Liver (tissue), 3 donors: Measurements from ENCODE around the gene PRG2.

Experiments
- EGR1 ChIP-seq, 2 donors: IDR thresholded peaks; 2 replicates each; pipeline ENCODE4 v1.6.1; 2016 to 2018; ENCODE audit warnings: antibody characterized with exemption in 2 of 2, low read depth in 2 of 2
- FOXA1 ChIP-seq: IDR thresholded peaks from 2 replicates; pipeline ENCODE4 v1.6.1; 2016; ENCODE audit warnings: antibody characterized with exemption
- GABPA ChIP-seq, 2 donors: IDR thresholded peaks in 1 of 2; conservative IDR thresholded peaks in 1 of 2; 2 replicates each; pipeline ENCODE4 v1.6.1; 2016; ENCODE audit warnings: antibody characterized with exemption in 2 of 2, mild to moderate bottlenecking in 1 of 2, moderate library complexity in 1 of 2
- RAD21 ChIP-seq, 2 donors: IDR thresholded peaks; 2 replicates each; pipeline ENCODE4 v1.6.1; 2016; ENCODE audit warnings: antibody characterized with exemption in 2 of 2, mild to moderate bottlenecking in 2 of 2
- RXRA ChIP-seq, 2 donors: IDR thresholded peaks; 2 replicates each; pipeline ENCODE4 v1.6.1; 2017 to 2018; ENCODE audit warnings: antibody characterized with exemption in 2 of 2, mild to moderate bottlenecking in 1 of 2
- SP1 ChIP-seq: IDR thresholded peaks from 2 replicates; pipeline ENCODE4 v1.6.1; 2018; ENCODE audit warnings: antibody characterized with exemption, mild to moderate bottlenecking
- TAF1 ChIP-seq: conservative IDR thresholded peaks from 2 replicates; pipeline ENCODE4 v1.6.1; 2016; ENCODE audit warnings: antibody characterized with exemption, mild to moderate bottlenecking
- YY1 ChIP-seq: IDR thresholded peaks from 2 replicates; pipeline ENCODE4 v1.6.1; 2016; ENCODE audit warnings: antibody characterized with exemption, mild to moderate bottlenecking
- TF ChIP-seq, protein P1 (sequence below): fragments of 150-350 bp; IDR thresholded peaks from 2 replicates; pipeline ENCODE4 v1.5.1; 2017; ENCODE audit warnings: improper control_type of control experiment, low read depth, low read length; ENCODE audit not compliant: missing input control
- TF ChIP-seq, protein P2 (sequence below): IDR thresholded peaks from 2 replicates; pipeline ENCODE4 v1.6.1; 2016; ENCODE audit warnings: antibody characterized with exemption
- TF ChIP-seq, protein P3 (sequence below): IDR thresholded peaks from 2 replicates; pipeline ENCODE4 v1.6.1; 2016; ENCODE audit warnings: antibody characterized with exemption
- TF ChIP-seq, protein P4 (sequence below): IDR thresholded peaks from 2 replicates; pipeline ENCODE4 v1.6.1; 2016; ENCODE audit warnings: antibody characterized with exemption
- TF ChIP-seq, protein P5 (sequence below): IDR thresholded peaks from 2 replicates; pipeline ENCODE4 v1.6.1; 2016; ENCODE audit warnings: antibody characterized with exemption, mild to moderate bottlenecking
- donor health status: healthy.
- donor health status: healthy.

DNA sequence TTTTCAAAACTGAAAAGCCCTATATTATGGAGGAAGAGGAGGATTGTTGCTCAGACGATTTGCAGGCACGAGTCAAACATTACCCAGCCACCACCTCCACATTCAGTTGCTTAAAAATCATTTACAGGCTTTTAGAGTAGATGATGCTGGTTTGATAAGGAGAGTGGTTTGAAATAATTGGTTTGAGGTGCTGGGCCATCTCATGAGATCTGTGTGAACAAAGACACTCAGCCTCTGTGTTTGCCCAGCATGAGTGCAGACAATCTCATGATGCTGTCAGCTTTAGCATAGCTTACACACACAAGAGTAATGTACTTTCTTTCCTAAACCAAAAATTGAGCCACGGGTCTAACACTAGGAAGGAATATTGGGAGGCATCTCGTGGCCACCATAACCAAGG is 32.2 kb upstream of the PRG2 start:
- TF ChIP-seq, protein P1, sequence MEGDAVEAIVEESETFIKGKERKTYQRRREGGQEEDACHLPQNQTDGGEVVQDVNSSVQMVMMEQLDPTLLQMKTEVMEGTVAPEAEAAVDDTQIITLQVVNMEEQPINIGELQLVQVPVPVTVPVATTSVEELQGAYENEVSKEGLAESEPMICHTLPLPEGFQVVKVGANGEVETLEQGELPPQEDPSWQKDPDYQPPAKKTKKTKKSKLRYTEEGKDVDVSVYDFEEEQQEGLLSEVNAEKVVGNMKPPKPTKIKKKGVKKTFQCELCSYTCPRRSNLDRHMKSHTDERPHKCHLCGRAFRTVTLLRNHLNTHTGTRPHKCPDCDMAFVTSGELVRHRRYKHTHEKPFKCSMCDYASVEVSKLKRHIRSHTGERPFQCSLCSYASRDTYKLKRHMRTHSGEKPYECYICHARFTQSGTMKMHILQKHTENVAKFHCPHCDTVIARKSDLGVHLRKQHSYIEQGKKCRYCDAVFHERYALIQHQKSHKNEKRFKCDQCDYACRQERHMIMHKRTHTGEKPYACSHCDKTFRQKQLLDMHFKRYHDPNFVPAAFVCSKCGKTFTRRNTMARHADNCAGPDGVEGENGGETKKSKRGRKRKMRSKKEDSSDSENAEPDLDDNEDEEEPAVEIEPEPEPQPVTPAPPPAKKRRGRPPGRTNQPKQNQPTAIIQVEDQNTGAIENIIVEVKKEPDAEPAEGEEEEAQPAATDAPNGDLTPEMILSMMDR = no peak
- no peak for TF ChIP-seq YY1
- no peak for TF ChIP-seq RAD21 (IDR thresholded peaks at IDR 0.05)
- no peak for TF ChIP-seq GABPA (IDR thresholded peaks at IDR 0.05 in 1 of 2, conservative IDR thresholded peaks at IDR 0.05 in 1 of 2)
- no peak for TF ChIP-seq SP1
- TF ChIP-seq FOXA1 = no peak
- TF ChIP-seq, protein P2, sequence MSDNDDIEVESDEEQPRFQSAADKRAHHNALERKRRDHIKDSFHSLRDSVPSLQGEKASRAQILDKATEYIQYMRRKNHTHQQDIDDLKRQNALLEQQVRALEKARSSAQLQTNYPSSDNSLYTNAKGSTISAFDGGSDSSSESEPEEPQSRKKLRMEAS = no peak
- TF ChIP-seq, protein P3, sequence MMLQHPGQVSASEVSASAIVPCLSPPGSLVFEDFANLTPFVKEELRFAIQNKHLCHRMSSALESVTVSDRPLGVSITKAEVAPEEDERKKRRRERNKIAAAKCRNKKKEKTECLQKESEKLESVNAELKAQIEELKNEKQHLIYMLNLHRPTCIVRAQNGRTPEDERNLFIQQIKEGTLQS = no peak
- TF ChIP-seq EGR1 (IDR thresholded peaks at IDR 0.05; ENCODE audit: low read depth in 2 of 2) = no peak
- no peak for TF ChIP-seq RXRA (IDR thresholded peaks at IDR 0.05)
- no peak for TF ChIP-seq TAF1
- TF ChIP-seq, protein P4, sequence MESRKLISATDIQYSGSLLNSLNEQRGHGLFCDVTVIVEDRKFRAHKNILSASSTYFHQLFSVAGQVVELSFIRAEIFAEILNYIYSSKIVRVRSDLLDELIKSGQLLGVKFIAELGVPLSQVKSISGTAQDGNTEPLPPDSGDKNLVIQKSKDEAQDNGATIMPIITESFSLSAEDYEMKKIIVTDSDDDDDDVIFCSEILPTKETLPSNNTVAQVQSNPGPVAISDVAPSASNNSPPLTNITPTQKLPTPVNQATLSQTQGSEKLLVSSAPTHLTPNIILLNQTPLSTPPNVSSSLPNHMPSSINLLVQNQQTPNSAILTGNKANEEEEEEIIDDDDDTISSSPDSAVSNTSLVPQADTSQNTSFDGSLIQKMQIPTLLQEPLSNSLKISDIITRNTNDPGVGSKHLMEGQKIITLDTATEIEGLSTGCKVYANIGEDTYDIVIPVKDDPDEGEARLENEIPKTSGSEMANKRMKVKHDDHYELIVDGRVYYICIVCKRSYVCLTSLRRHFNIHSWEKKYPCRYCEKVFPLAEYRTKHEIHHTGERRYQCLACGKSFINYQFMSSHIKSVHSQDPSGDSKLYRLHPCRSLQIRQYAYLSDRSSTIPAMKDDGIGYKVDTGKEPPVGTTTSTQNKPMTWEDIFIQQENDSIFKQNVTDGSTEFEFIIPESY = no peak
- TF ChIP-seq, protein P5, sequence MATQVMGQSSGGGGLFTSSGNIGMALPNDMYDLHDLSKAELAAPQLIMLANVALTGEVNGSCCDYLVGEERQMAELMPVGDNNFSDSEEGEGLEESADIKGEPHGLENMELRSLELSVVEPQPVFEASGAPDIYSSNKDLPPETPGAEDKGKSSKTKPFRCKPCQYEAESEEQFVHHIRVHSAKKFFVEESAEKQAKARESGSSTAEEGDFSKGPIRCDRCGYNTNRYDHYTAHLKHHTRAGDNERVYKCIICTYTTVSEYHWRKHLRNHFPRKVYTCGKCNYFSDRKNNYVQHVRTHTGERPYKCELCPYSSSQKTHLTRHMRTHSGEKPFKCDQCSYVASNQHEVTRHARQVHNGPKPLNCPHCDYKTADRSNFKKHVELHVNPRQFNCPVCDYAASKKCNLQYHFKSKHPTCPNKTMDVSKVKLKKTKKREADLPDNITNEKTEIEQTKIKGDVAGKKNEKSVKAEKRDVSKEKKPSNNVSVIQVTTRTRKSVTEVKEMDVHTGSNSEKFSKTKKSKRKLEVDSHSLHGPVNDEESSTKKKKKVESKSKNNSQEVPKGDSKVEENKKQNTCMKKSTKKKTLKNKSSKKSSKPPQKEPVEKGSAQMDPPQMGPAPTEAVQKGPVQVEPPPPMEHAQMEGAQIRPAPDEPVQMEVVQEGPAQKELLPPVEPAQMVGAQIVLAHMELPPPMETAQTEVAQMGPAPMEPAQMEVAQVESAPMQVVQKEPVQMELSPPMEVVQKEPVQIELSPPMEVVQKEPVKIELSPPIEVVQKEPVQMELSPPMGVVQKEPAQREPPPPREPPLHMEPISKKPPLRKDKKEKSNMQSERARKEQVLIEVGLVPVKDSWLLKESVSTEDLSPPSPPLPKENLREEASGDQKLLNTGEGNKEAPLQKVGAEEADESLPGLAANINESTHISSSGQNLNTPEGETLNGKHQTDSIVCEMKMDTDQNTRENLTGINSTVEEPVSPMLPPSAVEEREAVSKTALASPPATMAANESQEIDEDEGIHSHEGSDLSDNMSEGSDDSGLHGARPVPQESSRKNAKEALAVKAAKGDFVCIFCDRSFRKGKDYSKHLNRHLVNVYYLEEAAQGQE = no peak
